Bronchial epithelial cell (primary cell): ENCODE data around the gene UNC5B. TPM values are rescaled to one million over a fixed set of nuclear protein-coding genes. Genes with fewer than 3 reads are reported as not detected.

Experiments used
- DNase-seq: peaks from one replicate; pipeline ENCODE4 v3.0.0-alpha.2; 2010; ENCODE audit warnings: low read depth
- FAIRE-seq: peaks from 2 replicates; lab custom pipeline; 2011; peaks lifted over from hg19 to GRCh38; lab: Jason Lieb, UNC
- H3K27me3 ChIP-seq: 2 replicates; pipeline ENCODE4 v1.5.1; 2011; ENCODE audit warnings: low read length; ENCODE audit not compliant: control insufficient read depth, insufficient read depth
- H3K36me3 ChIP-seq: 2 replicates; pipeline ENCODE4 v1.5.1; 2011; ENCODE audit warnings: low read length; ENCODE audit not compliant: control insufficient read depth, insufficient read depth
- H3K4me3 ChIP-seq: 2 replicates; pipeline ENCODE4 v1.5.1; 2011; ENCODE audit warnings: mild to moderate bottlenecking, low read depth, low read length, control low read depth
- total RNA-seq: library from RNA; depleted of rRNA; stranded (reverse); fragments of >200 nt; gene quantifications from 2 replicates; pipeline ENCODE4 v1.2.1, GENCODE V29; 2014
- TF ChIP-seq, protein P1 (sequence below): IDR thresholded peaks from 2 replicates; pipeline ENCODE4 v1.5.1; 2011; ENCODE audit warnings: mild to moderate bottlenecking, moderate library complexity, low read length, control low read depth, inconsistent platforms; ENCODE audit not compliant: insufficient read depth, severe bottlenecking

UNC5B gene
- total RNA-seq, 1 donor from 2014 or later = 36.6 TPM

GRCh38 chr10:71300555-71301370 lies 88.4 kb downstream of the UNC5B start:
- H3K4me3 ChIP-seq = no peak overlapping the region
- peaks cover 28% of the 10 kb centered on the region for H3K36me3 ChIP-seq
- FAIRE-seq (no peak), DNase-seq (peak; percentile 74)
- TF ChIP-seq, protein P1, sequence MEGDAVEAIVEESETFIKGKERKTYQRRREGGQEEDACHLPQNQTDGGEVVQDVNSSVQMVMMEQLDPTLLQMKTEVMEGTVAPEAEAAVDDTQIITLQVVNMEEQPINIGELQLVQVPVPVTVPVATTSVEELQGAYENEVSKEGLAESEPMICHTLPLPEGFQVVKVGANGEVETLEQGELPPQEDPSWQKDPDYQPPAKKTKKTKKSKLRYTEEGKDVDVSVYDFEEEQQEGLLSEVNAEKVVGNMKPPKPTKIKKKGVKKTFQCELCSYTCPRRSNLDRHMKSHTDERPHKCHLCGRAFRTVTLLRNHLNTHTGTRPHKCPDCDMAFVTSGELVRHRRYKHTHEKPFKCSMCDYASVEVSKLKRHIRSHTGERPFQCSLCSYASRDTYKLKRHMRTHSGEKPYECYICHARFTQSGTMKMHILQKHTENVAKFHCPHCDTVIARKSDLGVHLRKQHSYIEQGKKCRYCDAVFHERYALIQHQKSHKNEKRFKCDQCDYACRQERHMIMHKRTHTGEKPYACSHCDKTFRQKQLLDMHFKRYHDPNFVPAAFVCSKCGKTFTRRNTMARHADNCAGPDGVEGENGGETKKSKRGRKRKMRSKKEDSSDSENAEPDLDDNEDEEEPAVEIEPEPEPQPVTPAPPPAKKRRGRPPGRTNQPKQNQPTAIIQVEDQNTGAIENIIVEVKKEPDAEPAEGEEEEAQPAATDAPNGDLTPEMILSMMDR = no peak
- H3K27me3 ChIP-seq = no peaks in the 10 kb centered on the region

DNA sequence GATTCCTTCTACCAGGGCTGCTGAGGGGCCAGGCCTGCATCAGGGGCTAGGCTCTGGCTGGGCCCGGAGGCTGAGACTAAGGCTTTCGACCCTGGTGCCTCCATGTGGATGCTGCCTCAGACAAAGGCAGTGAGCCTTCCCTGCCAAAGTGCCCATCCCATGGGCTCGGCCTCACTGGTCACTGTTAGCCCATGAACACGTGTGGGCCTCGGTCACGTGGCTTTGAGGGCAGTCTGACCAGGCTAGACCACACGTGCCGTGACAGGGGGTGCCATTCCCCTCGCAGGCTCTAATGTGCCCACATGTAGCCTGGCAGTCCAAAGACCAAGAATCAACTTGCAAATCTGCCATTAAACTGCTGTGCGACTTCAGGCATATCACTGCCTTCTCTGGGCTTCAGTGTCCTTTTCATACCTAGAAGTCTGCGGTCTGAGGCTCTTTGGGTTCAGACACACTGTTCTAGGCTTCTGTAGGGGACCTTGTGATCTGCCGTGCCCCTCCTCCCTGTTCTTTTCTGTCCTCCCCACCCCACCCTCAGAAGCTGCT lies 89.1 kb downstream of the UNC5B start:
- no peaks in the 10 kb centered on the region for H3K27me3 ChIP-seq
- no peak overlapping the region for H3K4me3 ChIP-seq
- TF ChIP-seq, protein P1 = no peak
- peaks cover 22% of the 10 kb centered on the region for H3K36me3 ChIP-seq
- DNase-seq = no peak
- FAIRE-seq = no peak

DNA sequence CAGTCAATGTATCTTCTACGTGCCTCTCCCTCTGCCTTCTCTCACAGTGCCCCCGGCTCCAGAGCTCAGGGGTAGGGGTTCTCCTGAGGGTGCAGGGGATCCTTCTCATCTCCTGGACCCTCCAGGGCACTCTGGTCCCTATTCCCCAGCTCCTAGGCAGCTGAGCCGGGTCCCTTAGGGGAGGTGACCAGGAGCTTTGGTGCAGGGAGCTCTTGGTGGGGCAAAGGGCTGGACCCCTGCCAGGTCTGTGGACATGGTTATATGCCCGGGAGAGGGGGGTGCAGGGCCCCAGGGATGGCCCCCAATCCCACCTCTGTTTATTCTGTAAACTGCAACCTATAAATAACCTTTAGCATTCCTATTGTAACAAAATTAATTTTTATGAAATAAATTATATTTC lies 90.1 kb downstream of the UNC5B start:
- TF ChIP-seq, protein P1 = no peak
- no peak for FAIRE-seq
- no peaks in the 10 kb centered on the region for H3K27me3 ChIP-seq
- H3K36me3 ChIP-seq = peaks cover 21% of the 10 kb centered on the region
- DNase-seq = no peak
- no peak overlapping the region for H3K4me3 ChIP-seq

DNA sequence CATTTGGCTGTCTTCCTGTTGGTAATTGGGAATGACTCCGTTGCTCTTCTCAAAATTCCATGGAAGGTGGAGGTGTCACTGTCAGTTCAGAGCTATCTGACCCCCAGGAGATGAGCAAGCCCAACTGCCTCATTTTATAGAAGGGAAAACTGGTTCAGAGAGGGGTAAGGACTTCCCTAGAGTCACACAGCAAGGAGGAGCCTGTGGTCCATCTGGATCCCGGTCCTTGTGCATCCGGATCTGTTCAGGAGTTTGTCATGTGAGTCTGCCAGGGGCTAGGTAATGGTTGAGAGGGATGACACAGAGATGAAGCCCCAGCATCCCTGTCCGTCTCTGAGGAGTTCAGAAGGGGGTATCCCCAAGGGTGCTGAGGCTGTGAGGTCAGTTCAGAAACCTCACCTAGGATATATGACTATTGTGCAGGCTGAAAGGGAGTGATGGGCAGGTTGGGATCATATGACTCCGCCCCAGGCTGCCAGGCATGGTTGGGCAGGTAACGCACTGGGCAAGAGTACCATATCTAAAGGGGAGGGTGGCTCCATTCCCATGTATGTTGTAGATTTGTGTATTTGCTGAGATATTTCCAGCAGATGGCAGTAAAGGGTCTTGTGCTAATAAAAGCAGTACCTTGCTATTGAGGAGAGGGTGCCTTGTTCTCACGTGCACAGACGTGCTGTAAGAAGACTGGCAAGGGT lies 90.7 kb downstream of the UNC5B start:
- peak; percentile 72 for DNase-seq
- Histone ChIP-seq H3K36me3 (peaks cover 15% of the 10 kb centered on the region), H3K27me3 (no peaks in the 10 kb centered on the region), H3K4me3 (no peak overlapping the region)
- no peak for FAIRE-seq
- TF ChIP-seq, protein P1 = peak; percentile 58

DNA sequence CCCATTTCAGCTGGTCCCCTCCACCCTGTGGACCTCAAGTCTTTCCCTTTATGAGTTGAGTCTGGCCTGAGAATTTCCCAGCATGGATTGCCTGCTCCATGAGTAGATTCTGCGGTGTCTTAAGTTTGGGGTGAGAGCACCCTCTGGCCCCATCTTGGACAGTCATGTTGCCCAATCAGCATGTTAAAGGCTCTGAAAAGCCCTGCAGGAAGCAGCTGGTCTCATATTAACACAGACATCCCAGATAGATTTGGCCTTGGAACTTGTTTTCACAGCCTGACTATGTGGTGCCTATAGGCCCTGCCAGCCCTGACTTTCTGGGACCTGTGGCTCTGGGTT lies 91.2 kb downstream of the UNC5B start:
- DNase-seq (no peak), FAIRE-seq (no peak)
- Histone ChIP-seq H3K36me3 (peaks cover 14% of the 10 kb centered on the region), H3K4me3 (no peak overlapping the region), H3K27me3 (no peaks in the 10 kb centered on the region)
- TF ChIP-seq, protein P1 = no peak
